ENCODE results near the gene COL19A1. TPM values are rescaled to one million over a fixed set of nuclear protein-coding genes. Genes with fewer than 3 reads are reported as not detected.
A peak's percentile ranks its signal among the peaks of the same experiment; 100 is the strongest.

COL19A1 gene
- total and polyA plus RNA-seq, 4 donors: 0.09 to 4.4 (median 0.80) TPM; not detected in 1

GRCh38 chr6:70061546-70061945 is 195.2 kb downstream of the COL19A1 start:
- TF ChIP-seq CTCF (IDR thresholded peaks at IDR 0.05; ENCODE audit: control extremely low read depth, extremely low read depth): no peak
- ATAC-seq (ENCODE audit: insufficient read depth, low FRiP score): no peak
- no peak overlapping the region for H3K4me3 ChIP-seq
- DNase-seq: peak in 2 of 3 donors; percentile 65 to 74
- no peaks in the 10 kb centered on the region for H3K36me3 ChIP-seq (ENCODE audit: control insufficient read depth in 4 of 4, insufficient read depth in 4 of 4, low read length in 4 of 4)
- H3K9me3 ChIP-seq (ENCODE audit: control insufficient read depth in 4 of 4, insufficient read depth in 3 of 4, low read length in 3 of 4): no peaks in the 10 kb centered on the region
- WGBS, 2 donors: 76 to 84% methylated on average over 2 of the region's 2 CpGs
- no peaks in the 10 kb centered on the region for H3K27me3 ChIP-seq (ENCODE audit: control insufficient read depth in 3 of 3, insufficient read depth in 3 of 3, low read length in 2 of 3)
- peaks cover 0 to 7% (median 0%) of the 10 kb centered on the region in 5 donors for H3K4me1 ChIP-seq (ENCODE audit: control insufficient read depth in 5 of 5, insufficient read depth in 5 of 5, low read length in 5 of 5)
- no peak overlapping the region for H3K9ac ChIP-seq (ENCODE audit: insufficient read depth in 1 of 2, low read length in 2 of 2)
- no peak overlapping the region for H3K27ac ChIP-seq (ENCODE audit: low read depth in 1 of 2, low read length in 1 of 2)

- Histone ChIP-seq H3K9ac (ENCODE audit: insufficient read depth in 1 of 2, low read length in 2 of 2) (no peak overlapping the region), H3K9me3 (ENCODE audit: control insufficient read depth in 4 of 4, insufficient read depth in 3 of 4, low read length in 3 of 4) (no peaks in the 10 kb centered on the region), H3K4me1 (ENCODE audit: control insufficient read depth in 5 of 5, insufficient read depth in 5 of 5, low read length in 5 of 5) (peaks cover 0 to 7% (median 0%) of the 10 kb centered on the region in 5 donors), H3K27ac (ENCODE audit: low read depth in 1 of 2, low read length in 1 of 2) (no peak overlapping the region), H3K36me3 (ENCODE audit: control insufficient read depth in 4 of 4, insufficient read depth in 4 of 4, low read length in 4 of 4) (no peaks in the 10 kb centered on the region), H3K4me3 (no peak overlapping the region), H3K27me3 (ENCODE audit: control insufficient read depth in 3 of 3, insufficient read depth in 3 of 3, low read length in 2 of 3) (no peaks in the 10 kb centered on the region)
- DNase-seq: no peak
- WGBS, 2 donors: 87 to 95% methylated on average over 1 of the region's 1 CpG
- no peak for TF ChIP-seq CTCF (IDR thresholded peaks at IDR 0.05; ENCODE audit: control extremely low read depth, extremely low read depth)
- no peak for ATAC-seq (ENCODE audit: insufficient read depth, low FRiP score)
Observed at GRCh38 chr6:70062010-70062409, 195.7 kb downstream of the COL19A1 start.

DNA sequence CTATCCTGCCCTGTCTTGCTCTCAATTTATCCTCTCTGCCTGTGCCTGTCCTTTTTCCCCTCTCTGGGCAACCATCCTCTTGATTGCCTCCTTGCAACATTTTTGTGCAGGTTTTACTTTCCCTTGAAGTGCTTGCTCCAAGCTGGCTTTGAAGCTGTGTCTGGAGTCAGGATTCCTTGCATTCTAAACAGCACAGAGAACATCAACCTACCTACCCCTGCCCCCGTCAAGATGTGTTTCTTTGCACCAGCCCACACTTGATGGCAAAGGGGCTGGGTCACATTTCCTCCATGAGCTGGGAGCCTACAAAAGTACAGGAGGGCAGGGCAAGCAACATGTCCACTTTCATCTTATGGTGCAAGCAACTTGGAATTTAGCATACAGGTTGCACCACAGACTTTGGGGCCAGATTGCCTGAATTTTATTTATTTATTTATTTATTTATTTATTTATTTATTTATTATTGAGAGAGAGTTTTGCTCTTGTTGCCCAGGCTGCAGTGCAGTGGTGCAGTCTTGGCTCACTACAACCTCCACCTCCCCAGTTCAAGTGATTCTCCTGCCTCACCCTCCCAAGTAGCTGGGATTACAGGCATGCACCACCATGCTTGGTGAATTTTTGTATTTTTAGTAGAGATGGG is 206.3 kb downstream of the COL19A1 start:
- H3K9me3 ChIP-seq (ENCODE audit: control insufficient read depth in 4 of 4, insufficient read depth in 3 of 4, low read length in 3 of 4): no peaks in the 10 kb centered on the region
- no peak overlapping the region for H3K27ac ChIP-seq (ENCODE audit: low read depth in 1 of 2, low read length in 1 of 2)
- no peak overlapping the region for H3K4me3 ChIP-seq
- H3K36me3 ChIP-seq (ENCODE audit: control insufficient read depth in 4 of 4, insufficient read depth in 4 of 4, low read length in 4 of 4): no peaks in the 10 kb centered on the region
- no peak overlapping the region for H3K9ac ChIP-seq (ENCODE audit: insufficient read depth in 1 of 2, low read length in 2 of 2)
- 70 to 77% methylated on average over 1 of the region's 1 CpG for WGBS, 2 donors
- no peaks in the 10 kb centered on the region for H3K27me3 ChIP-seq (ENCODE audit: control insufficient read depth in 3 of 3, insufficient read depth in 3 of 3, low read length in 2 of 3)
- TF ChIP-seq CTCF (IDR thresholded peaks at IDR 0.05; ENCODE audit: control extremely low read depth, extremely low read depth): no peak
- no peak for ATAC-seq (ENCODE audit: insufficient read depth, low FRiP score)
- no peaks in the 10 kb centered on the region for H3K4me1 ChIP-seq (ENCODE audit: control insufficient read depth in 5 of 5, insufficient read depth in 5 of 5, low read length in 5 of 5)
- no peak for DNase-seq

GRCh38 chr6:70073637-70074036 is 207.3 kb downstream of the COL19A1 start:
- H3K9me3 ChIP-seq (ENCODE audit: control insufficient read depth in 4 of 4, insufficient read depth in 3 of 4, low read length in 3 of 4): no peaks in the 10 kb centered on the region
- no peak for TF ChIP-seq CTCF (IDR thresholded peaks at IDR 0.05; ENCODE audit: control extremely low read depth, extremely low read depth)
- H3K4me1 ChIP-seq (ENCODE audit: control insufficient read depth in 5 of 5, insufficient read depth in 5 of 5, low read length in 5 of 5): no peaks in the 10 kb centered on the region
- no peak overlapping the region for H3K27ac ChIP-seq (ENCODE audit: low read depth in 1 of 2, low read length in 1 of 2)
- no peaks in the 10 kb centered on the region for H3K36me3 ChIP-seq (ENCODE audit: control insufficient read depth in 4 of 4, insufficient read depth in 4 of 4, low read length in 4 of 4)
- no peak for ATAC-seq (ENCODE audit: insufficient read depth, low FRiP score)
- no peak overlapping the region for H3K9ac ChIP-seq (ENCODE audit: insufficient read depth in 1 of 2, low read length in 2 of 2)
- no peaks in the 10 kb centered on the region for H3K27me3 ChIP-seq (ENCODE audit: control insufficient read depth in 3 of 3, insufficient read depth in 3 of 3, low read length in 2 of 3)
- DNase-seq: no peak
- H3K4me3 ChIP-seq: no peak overlapping the region
